Measurements from ENCODE around the gene LOXHD1.

The LOXHD1 gene

DNA sequence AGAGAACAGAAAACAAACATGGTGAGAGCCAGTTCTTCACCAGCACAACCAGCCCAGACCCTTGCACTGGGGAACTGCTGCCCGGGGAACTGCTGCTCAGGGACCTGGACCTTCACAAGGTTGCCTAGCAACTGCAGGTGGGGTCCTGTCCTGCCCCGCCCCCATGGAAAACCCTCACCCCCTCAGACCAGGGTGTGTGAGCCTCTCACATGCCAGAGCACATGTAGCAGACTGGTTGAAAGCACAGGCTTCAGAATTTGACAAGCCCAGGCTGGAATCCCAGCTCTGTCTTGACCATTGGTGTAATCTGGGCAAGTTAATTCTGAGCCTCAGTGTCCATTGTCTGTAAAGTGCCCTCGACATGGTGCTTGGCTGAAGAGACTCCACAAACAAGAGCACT, 118.6 kb downstream of the LOXHD1 start:
- no peak for DNase-seq (ENCODE audit: low read depth)
- TF ChIP-seq, protein P1, sequence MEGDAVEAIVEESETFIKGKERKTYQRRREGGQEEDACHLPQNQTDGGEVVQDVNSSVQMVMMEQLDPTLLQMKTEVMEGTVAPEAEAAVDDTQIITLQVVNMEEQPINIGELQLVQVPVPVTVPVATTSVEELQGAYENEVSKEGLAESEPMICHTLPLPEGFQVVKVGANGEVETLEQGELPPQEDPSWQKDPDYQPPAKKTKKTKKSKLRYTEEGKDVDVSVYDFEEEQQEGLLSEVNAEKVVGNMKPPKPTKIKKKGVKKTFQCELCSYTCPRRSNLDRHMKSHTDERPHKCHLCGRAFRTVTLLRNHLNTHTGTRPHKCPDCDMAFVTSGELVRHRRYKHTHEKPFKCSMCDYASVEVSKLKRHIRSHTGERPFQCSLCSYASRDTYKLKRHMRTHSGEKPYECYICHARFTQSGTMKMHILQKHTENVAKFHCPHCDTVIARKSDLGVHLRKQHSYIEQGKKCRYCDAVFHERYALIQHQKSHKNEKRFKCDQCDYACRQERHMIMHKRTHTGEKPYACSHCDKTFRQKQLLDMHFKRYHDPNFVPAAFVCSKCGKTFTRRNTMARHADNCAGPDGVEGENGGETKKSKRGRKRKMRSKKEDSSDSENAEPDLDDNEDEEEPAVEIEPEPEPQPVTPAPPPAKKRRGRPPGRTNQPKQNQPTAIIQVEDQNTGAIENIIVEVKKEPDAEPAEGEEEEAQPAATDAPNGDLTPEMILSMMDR (IDR thresholded peaks at IDR 0.05; ENCODE audit: control insufficient read depth, insufficient read depth, low read depth, low read length, missing control alignments) = no peak
- no peak overlapping the region for H3K4me3 ChIP-seq (ENCODE audit: control insufficient read depth, low read depth, low read length)

DNA sequence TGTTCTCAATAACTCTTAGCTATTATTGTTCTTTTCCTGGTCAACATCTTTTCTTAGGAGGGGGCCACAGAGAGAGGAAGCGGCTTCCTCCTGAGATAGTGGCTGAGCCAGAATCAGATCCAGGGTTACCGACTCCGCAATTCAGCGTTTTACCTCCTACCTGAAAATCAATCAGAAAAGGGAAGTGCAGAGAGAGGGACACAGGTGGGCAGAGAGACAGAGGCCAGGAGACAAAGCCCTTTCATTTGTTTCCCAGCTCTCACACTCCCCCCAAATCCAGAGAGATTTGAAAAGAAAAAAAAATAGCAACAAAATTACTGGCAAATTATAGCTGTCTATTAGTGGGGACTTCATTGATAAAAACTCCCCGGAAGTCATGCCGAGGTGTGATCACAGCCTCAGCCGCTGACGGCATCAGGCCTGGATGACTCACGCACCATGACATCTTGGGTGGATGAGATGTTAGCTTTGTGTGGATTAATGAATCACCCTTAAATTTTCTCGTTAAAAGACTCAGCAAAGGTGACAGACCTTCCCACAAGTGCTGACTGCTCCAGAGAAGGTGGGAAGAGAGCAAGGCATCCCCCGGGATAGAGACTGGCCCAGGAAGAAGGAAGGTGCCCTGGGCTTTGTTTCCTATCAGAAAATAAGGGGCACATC, 120.7 kb downstream of the LOXHD1 start:
- DNase-seq (ENCODE audit: low read depth) = no peak
- H3K4me3 ChIP-seq (ENCODE audit: control insufficient read depth, low read depth, low read length) = no peak overlapping the region
- TF ChIP-seq, protein P1 (IDR thresholded peaks at IDR 0.05; ENCODE audit: control insufficient read depth, insufficient read depth, low read depth, low read length, missing control alignments) = no peak

DNA sequence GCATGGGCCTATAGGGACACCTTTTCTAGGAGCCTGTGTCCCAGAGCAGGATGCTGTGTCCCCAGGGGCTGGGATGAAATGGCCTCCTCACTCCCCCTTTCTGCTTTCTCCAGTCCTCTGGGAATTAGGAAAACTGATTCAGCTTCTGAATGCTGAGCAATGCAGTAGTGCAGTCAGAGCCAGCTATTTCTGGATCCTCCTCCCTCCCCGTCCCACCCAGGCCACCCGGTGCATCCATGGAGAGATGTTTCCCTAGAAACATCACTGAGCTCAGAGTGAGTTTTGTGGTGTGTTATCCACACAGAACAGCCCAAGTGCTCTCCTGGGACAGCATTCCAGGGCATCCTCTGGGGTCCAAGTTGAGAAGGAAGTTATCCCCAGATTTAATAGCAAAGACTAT, 125.5 kb downstream of the LOXHD1 start:
- TF ChIP-seq, protein P1 (IDR thresholded peaks at IDR 0.05; ENCODE audit: control insufficient read depth, insufficient read depth, low read depth, low read length, missing control alignments) = no peak
- no peak for DNase-seq (ENCODE audit: low read depth)
- H3K4me3 ChIP-seq (ENCODE audit: control insufficient read depth, low read depth, low read length) = no peak overlapping the region

DNA sequence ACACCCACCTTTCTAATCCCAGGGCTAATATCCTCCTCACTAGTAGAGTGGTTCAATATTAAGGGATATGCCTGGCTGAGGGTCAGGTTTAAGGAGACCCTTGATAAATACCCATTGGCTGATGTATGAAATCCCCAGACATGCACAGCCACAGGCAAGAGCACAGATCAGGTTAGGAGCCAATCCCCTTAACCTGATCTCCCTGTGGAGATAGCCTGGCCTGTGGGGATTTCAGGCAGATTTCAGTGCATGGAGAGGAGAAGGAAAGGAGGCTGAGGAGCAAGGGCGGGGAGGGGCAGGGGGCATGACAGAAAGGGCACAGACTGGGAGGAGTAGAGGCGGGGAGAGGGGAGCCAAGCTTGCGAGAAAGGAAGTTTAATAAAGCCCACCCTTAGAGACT, 129.0 kb downstream of the LOXHD1 start:
- TF ChIP-seq, protein P1 (IDR thresholded peaks at IDR 0.05; ENCODE audit: control insufficient read depth, insufficient read depth, low read depth, low read length, missing control alignments) = no peak
- no peak for DNase-seq (ENCODE audit: low read depth)
- H3K4me3 ChIP-seq (ENCODE audit: control insufficient read depth, low read depth, low read length) = no peak overlapping the region

DNA sequence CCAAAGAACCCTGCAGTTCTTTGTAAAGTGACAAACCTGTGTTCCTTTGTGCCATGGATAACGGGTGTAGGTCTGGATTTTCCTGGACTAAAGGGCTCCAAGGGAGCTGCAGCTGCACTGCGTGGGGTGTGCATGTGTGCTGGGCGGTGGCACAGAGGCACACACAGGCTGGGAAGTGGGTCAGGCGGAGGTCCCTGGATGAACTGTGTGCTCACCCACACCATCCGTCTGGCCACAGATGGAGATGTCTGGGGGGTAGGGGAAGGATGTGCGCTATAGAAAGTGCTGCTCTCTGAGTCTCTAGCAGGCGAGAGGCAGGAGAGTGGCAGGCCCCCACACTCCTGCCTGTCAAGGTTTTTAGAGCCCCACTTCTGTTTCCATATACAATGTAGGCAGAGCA, 137.2 kb downstream of the LOXHD1 start:
- DNase-seq (ENCODE audit: low read depth) = no peak
- TF ChIP-seq, protein P1 (IDR thresholded peaks at IDR 0.05; ENCODE audit: control insufficient read depth, insufficient read depth, low read depth, low read length, missing control alignments) = no peak
- no peak overlapping the region for H3K4me3 ChIP-seq (ENCODE audit: control insufficient read depth, low read depth, low read length)

DNA sequence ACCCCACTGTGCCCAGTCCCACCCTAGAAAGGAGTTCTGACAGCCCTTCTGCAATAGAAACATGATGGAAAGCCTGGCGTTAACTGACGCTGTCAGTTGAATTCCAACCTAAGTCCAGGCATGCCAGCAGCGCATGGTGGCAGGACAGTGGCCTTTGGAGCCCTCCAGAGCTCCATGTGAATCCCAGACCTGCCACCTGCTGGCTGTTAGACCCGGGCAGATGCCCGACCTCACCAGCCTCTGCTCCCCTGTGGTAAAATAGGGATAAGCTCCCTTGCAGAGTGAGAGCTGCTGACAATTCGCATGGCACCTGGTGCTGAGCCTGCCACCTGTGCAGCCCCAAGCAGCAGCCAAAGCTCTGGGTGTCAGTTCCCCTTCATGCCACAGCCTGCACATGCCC, 138.6 kb downstream of the LOXHD1 start:
- TF ChIP-seq, protein P1 (IDR thresholded peaks at IDR 0.05; ENCODE audit: control insufficient read depth, insufficient read depth, low read depth, low read length, missing control alignments) = no peak
- H3K4me3 ChIP-seq (ENCODE audit: control insufficient read depth, low read depth, low read length) = no peak overlapping the region
- no peak for DNase-seq (ENCODE audit: low read depth)
